ENCODE results near the gene RBBP8NL.

RBBP8NL gene

DNA sequence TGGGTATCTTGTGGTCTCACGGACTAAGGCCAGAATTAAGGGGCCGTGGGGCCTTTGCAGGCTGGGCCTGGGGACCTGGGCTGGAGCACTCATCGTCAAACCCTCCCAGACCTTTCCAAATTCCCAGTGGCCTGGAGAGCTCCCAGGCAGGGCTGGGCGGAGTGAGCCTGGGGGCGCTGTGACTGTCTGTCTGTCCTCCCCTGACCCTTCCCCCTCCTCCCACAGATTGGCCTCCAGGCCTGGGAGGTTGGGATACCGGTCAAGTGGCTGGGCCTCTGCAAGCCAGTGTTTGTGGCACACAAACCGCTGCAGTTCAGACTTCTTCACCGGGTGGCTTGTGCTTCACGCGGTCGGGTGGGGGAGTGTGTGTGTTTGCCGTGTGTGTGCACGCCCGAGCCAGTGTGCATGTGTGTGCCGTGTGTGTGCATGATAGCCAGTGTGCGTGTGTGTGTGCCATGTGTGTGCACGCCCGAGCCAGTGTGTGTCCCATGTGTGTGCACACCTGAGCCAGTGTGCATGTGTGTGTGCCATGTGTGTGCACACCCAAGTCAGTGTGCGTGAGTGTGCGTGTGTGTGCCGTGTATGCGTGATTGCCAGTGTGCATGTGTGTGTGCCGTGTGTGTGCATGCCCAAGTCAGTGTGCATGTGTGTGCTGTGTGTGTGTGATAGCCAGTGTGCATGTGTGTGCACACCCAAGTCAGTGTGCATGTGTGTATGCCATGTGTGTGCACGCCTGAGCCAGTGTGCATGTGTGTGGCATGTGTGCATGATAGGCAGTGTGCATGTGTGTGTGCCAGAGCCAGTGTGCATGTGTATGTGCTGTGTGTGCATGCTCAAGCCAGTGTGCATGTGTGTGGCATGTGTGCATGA is 6.3 kb downstream of the RBBP8NL start:
- DNase-seq (ENCODE audit: low read depth in 2 of 2), result no peak

DNA sequence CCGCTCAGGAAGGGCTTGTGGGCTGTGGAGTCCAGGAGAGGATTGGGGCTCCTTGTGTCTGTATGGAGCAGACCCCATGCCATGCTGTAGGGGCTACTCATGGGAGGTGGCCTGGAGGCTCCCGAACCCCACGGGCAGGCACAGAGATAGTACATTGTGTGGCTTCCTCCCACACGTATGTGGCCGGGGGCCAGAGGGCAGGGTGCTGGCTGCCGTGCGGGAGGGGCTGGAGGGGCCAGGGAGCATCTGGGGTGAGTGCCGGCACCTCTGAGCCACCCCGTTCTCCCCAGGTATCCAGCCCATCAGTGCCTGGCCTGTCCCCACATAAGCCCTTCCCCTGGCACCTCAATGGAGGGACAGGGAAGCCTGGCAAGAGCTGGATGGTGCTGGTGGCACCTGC is 7.6 kb downstream of the RBBP8NL start:
- no peak for DNase-seq (ENCODE audit: low read depth in 2 of 2)

DNA sequence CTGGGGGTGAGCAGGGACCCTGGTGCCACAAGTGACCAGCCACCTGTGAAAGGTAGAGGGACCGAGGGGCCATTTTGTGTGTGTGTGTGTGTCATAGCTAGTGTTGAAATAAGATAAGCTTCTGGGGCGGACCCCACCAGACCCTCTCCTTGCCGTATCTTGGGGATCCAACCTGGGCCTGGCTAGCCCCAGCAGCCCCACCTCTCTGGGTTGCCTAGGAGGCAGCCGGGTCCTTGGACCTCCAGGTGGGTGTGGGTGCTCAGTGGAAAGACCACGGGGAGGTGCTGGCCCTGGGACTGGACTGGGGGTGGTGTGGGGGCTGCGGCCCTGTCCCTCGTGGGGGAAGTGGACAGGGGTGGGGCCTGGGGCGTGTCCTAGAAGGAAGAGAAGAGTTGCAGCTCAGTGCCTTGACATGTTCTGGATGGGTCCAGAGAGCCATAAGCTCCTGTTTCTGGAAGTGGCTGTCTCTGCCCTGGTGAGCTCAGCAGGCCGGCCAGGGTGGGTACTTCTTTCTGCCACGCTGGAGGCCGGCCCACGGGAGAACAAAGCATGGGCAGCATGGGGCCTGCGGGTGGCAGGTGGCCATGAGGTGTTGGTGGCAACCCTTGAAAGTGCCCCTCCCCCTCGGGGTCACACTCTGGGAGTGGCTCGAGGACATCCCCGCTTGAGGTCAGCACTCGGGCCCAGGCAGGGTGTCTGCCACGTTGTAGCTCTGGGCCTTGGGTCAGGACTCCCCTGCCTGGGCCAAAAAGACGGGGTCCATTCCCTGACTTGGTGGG is 8.4 kb downstream of the RBBP8NL start:
- no peak for DNase-seq (ENCODE audit: low read depth in 2 of 2)

DNA sequence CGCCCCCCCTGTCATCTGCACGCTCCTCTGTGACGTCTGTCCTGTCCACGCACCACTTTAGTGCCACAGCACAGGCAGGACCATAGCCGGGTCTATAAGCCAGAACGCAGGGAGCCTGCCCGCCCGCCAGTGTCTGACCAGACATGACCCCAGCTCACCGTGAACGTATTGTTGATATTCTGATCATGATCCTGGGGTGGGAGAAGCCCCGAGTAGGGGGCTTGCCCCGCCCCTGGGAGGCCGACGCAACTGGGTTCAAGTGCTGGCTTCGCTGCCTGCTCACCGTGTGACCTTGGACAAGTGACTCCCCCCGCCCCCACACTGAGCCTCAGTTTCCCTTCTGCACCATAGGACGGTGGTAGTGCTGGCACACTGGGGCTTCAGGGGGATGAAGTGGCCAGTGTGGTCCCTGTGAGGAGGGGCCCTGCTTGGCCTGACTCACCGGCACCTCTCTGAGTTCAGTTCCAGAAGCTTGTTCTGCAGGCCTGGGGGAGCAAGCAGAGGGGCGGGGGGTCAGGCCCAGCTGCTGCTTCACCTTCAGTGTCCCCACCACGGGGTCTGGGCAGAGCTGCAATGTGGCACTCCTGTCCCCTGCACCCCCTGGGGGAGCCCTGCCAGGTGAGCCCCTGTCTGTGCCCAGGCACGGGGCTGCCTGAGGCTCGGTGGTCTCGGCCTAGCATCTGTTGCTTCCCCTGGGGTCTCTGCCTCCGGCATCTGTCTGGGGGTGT is 9.2 kb downstream of the RBBP8NL start:
- no peak for DNase-seq (ENCODE audit: low read depth in 2 of 2)

DNA sequence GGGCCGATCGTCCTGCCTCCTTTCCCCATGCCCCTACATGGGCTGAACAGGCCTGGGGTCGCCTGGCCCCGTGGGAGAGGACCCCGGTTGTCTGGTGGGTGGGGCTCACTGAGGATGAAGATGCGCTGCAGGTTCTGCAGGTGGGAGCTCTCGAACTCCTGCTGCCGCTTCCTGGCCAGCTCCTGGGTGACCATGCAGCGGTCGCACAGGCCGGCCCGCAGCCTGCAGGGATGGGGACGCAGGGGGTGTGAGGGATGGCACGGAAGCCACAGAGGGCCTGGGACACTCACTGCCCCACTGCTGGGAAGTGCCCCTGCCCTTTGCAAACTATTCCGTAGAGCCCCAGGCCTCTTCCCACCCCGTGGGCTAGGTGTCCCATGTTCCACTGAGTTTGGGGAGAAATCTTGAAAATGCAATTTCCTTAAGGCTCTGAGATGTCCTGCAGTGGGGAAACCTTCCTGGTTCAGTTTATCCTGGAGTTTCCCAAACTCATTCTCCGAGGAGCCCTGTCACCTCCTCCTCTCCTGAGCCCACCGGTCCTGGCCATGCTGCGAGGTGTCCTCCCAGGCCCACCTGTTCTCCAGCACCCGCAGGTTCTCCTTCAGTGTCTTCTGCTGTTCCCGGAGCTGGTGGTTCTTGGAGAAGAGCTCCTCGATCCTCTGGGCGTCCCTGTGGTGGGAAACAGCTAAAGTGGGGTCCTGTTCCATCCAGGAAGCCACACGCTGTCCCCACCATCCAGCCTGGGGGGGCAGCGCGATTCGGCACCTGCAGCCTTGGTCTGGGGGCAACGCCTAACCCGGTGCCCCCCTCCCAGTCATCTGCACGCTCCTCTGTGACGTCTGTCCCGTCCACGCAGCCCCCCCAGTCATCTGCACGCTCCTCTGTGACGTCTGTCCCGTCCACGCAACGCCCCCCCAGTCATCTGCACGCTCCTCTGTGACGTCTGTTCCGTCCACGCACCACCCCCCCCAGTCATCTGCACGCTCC is 10.4 kb downstream of the RBBP8NL start:
- DNase-seq (ENCODE audit: low read depth in 2 of 2), result no peak

DNA sequence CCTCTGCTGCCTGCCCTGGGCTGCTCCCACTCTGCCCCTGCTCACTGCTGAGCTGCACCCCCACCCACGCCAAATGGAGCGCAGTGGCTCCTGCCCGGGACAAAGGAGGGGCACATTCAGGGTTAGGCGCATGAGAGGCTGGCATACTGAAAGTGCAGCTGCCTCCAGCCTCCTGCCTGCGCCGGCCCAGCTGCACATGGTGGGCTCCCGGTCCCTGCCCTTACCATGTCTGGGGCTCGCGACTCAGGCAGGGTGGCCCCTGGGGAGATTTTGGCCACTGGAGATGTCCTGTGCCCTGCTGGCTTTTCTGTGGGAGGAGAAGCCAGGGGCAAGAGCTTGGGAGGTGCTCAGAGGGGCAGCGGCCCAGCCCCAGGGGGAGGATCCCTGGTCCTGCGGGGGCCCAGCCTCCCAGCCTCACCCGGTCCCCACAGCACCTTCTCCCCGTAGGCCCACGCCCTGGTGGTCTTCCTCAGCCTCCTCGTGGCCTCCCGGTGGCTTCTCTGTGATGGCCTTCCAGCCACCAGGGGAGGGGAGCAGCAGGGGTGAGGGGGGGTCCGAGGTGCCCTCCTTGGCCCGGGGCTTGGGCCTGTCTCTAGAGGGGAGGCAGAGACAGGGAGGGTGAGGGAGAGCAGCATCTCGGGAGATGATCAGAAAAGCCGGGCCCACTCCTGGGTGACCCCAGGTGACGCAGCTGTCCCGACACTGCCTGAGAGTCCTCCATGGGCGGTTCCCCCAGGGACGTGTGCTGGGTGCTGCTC is 11.8 kb downstream of the RBBP8NL start:
- DNase-seq (ENCODE audit: low read depth in 2 of 2), result no peak

DNA sequence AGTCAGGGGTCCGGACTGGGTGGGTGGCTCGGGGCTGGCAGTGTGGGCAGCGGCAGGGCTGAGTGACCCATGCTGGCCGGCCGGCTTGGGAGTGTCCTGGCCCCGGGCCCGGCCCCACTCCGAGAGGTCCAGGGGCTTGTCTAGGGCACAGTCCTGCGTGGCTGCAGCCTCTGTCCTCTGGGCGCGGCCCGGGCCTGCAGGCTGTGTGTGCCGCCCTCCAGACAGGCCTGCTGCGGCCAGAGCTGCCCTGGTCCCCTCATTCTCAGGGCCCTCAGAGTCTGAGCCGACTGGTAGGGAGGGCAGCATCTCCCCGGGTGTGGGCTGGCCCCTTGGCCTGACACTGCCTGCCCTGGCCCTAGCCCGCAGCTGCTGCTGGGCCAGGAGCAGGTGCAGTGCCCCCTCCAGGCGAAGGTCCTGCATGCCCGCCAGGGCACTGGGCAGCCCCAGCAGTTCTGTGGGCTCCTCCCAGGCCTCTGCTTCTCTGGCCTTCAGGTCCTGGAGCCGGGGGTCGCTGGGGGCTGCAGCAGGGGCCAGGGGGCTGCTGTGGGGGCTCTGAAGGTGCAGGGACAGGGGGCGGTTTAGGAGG is 13.3 kb downstream of the RBBP8NL start:
- DNase-seq (ENCODE audit: low read depth in 2 of 2), result no peak

DNA sequence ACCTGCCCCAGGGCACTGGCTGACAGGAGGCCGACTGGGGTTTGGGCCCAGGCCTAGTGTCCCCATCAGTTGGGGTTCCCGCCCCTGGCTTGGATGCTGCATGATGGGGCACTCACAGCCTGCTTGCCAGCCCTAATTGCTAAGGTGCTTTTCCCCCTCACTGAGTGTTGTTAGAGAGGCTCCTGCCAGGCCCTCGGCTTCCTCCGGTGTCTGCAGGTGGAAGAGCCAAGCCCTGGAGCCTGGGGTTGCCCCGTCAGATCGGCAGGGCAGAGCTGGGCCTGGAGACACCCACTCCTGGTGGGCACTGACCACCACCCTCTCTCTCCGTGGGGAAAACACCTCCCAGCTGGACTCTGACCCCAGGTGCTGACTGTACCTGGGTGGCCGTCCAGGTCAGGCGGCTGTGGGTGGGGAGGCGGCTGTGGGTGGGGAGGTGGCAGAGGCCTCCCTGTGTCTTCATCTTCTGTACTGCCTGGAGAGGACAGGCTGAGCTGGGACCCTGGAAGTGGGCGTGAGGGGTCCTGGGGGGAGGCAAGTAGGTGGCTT is 14.2 kb downstream of the RBBP8NL start:
- no peak for DNase-seq (ENCODE audit: low read depth in 2 of 2)

DNA sequence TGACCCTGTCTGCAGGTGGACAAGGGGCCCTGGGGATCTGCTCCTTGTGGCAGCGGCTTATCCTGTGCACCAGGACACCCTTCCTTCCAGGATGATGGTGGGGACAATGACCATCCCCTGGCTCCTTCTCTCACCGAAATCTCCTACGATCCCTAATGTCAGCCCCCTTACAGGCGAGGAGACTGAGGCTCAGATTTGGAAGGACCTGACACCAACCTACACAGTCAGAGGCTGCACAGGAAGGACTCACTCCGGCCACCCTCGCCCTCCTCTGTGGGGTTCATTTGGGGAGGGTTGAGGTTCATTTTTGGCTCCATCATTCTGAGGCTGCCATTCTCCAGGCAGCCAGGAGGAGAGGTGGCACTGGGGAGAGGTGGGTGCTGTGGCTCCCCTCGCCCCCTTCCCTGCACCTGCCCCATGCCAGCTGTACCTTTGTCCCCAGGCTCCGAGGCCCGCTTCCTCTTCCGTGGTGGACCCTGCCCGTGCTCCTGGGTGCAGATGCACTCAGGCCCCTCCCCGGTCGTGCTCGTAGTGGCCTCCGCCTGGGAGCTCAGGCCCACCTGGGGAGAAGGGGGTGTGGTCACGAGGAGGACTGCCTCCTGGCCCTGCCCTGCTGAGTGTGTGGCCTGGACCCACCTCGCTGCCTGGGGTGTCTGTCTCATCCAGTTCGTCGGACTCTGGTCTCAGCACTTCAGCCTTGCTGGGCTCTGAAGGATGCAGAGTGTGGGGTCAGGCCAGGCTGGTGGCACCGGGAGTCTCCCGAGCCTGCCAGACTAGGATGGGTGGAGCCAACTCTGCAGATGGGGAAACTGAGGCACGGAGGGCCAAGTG is 14.9 kb downstream of the RBBP8NL start:
- no peak for DNase-seq (ENCODE audit: low read depth in 2 of 2)

DNA sequence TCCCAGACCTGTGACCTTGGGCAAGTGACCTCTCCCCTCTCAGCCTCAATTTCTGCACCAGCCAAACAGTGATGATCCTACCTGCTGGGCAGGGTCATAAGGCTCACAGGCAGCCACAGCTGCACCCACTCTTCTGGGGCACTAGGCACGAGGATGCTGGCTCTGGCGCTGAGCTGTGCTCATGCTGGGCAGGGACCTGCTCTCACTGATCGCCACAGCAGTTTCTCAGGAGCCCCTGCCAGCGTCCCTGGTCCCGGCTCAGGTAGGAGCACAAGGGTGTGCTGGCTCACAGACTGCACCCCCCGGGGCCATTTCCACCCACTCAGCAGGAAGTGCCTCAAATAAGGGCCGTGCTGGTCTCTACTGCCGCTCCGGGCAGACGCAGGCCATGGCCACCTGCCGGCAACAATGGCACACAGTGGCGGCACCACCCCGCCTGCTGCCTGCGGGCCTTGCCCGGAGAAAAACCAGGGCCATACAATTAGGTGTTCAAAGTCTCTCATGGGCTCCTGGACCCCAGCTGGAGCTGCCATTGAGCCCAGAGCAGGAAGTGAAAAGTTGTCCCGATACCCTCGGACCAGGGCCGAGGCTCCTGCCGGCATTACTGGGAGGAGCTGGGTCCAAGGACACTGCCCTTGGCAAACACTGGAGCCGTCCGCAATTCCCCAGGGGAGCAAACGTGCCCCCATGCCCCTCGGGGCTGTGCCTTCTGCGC is 15.7 kb downstream of the RBBP8NL start:
- no peak for DNase-seq (ENCODE audit: low read depth in 2 of 2)

DNA sequence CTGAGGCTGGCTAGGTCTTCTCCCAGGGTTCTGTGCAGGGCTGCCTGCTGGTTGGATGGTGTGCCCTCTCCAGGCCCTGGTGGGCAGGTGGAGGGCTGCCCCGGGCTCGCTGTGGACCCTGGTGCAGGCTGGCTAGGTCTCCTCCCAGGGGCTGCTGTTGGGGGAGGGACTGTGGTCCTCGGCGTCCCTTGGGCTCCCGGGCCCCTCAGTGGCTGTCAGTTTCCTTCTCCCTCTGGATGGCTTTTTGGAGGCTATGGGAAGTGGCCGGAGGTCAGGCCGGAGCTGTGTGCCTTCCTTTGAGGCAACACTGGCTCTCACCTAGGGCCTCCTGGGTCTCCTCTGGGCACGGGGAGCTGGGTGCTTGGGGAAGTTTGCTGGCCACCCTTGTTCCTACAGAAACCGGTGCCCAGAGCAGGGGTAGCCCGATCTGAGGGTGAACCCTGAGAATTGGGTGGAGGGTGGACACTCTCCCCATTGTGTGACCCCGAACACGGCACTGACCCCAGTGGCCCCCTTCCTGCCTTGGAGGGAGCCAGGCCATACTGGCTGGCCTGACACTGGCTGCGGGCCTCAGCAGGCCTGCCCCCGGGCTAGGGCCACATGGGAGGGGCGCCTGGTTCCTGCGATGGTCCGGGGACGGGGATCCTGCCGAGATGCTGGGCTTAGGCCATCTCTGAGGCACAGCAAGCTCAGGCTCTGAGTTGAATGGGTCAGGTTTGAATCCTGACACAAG is 16.4 kb downstream of the RBBP8NL start:
- DNase-seq (ENCODE audit: low read depth in 2 of 2), result no peak

DNA sequence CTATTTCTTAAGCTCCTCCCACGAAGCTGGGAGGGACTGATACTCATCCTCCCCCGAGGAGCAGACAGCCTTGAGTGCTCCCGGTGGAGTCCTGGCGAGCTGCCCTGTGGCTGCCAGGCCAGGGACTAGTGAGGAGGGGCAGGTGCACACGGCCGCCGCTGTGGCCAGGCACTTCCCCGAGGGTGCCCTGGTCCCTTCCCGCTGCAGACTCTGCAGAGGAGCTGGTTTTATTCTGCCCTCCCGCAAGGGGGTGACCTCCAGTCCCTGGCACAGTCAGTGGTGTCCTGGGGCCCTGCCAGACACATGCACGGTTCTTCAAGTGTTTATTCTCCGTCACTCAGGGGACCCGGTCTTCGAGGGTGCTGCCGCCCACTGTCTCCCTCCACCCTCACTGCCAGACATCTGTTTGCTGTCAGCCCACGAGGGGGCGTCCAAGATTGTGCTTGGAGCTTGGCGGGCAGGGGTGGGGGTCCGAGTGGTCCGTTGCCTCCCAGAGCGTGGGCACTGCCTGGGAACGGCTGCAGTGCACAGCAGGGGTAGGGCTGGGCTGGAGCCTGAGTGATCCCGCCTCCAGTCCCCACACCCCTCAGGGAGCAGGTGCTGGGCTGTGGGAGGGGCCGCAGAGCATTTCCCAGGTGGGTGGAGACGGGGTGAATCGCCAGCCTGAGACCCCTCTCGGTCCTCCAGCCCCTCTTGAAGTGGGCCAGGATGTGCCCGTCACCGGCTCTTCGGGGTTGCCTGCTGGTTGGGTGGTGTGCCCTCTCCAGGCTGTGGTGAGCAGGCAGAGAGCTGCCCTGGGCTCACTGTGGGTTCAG is 17.2 kb downstream of the RBBP8NL start:
- DNase-seq (ENCODE audit: low read depth in 2 of 2), result no peak

DNA sequence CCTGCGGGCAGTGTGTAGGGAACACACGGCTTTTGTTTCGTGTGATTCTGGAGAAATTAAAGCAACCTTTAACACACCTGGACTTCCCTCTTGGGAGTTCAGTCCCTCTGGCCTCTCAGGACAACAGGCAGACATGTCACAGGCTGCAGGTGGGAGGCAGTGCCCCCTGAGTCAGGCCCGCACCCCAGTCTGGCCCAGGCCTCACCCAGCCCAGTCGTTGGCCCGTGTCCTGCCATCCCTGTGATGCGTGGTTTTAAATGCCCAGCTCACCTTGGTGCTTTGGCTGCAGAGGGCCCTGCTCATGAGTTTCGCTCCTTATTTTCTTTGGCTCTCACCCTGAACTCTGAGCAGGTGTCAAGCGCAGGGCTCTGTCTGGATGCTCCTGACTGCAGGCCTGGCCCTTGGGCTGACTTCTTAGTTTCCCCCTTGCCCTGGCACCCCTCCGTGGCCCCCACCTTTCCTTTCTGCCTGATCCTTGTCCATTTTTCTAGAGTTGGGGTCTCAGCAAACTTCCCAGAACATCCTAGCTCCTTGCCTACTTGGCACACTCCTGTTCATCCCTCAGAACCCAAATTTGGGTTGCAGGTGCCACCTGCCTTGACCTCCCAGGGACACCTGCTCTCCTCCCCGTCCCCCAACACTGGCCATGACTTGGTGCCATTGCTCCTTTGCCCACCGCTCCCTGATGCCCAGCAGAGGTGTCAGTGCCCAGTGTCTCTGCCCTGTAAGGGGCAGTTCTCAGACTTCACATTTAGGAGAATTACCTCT is 18.1 kb downstream of the RBBP8NL start:
- no peak for DNase-seq (ENCODE audit: low read depth in 2 of 2)

DNA sequence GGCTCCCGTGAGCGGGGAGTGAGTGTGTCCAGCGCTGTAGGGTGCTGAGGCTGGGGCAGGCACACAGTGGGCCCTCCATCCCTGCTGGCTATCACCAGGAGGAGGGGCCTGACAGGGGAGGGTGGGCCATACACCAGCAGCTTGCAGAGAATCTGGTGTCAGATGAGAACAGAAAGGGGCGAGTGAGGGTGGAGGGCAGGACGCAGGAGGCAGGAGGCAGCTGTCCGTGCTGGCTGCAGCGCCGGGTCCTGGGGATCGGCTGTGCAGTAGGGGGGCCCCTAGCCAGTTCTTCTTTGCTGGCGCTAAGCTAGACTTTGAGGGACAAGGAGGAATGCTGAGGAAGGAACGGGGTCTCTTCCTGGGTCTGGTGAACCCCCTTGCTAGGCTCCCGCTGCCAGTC is 18.7 kb downstream of the RBBP8NL start:
- DNase-seq (ENCODE audit: low read depth in 2 of 2), result no peak

DNA sequence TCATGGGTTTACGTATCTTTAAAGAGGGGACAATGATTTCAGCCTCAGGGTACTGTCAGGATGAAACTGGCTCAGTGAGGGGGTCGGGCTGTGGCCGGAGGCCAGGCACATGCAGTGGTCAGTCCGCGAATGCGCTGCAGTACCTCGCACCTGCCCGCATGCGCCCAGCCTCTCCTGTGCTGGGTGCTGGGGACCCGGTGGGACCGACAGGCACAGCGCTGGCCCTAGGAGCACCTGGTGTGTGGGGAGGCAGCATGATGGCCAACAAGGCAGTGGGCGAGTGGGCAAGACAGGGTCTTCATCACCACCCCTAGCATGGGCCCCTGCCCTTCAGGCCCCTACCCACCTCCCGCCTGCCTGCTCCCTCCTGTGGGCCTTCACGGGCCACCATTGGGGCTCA is 19.3 kb downstream of the RBBP8NL start:
- DNase-seq (ENCODE audit: low read depth in 2 of 2), result no peak
